HG02610 (cell line): ENCODE results near the gene SLC22A23.

Source experiments
- ATAC-seq: cut with Tn5 transposase; IDR thresholded peaks from one replicate; pipeline ENCODE4 v1.9.1; 2021; ENCODE audit warnings: mild to moderate bottlenecking, moderate library complexity; ENCODE audit not compliant: unreplicated experiment

The SLC22A23 gene

GRCh38 chr6:3273707-3274521 is 182.9 kb downstream of the SLC22A23 start:
- no peak for ATAC-seq

GRCh38 chr6:3272911-3273547 is 183.8 kb downstream of the SLC22A23 start:
- no peak for ATAC-seq

- no peak for ATAC-seq
Measured at GRCh38 chr6:3271756-3272155, 185.1 kb downstream of the SLC22A23 start.

GRCh38 chr6:3270258-3270657 is 186.6 kb downstream of the SLC22A23 start:
- no peak for ATAC-seq

- ATAC-seq = no peak
Measured at GRCh38 chr6:3269281-3269975, 187.4 kb downstream of the SLC22A23 start.

- no peak for ATAC-seq
Measured at GRCh38 chr6:3268680-3269079, 188.2 kb downstream of the SLC22A23 start.

GRCh38 chr6:3267162-3267561 is 189.7 kb downstream of the SLC22A23 start:
- no peak for ATAC-seq

- ATAC-seq = no peak
Measured at GRCh38 chr6:3266170-3266569, 190.7 kb downstream of the SLC22A23 start.

- ATAC-seq = no peak
Measured at GRCh38 chr6:3265671-3266070, 191.2 kb downstream of the SLC22A23 start.

GRCh38 chr6:3264356-3264755 is 192.5 kb downstream of the SLC22A23 start:
- ATAC-seq = no peak

- ATAC-seq = no peak
Measured at GRCh38 chr6:3263096-3263495, 193.8 kb downstream of the SLC22A23 start.

GRCh38 chr6:3261921-3262320 is 194.9 kb downstream of the SLC22A23 start:
- no peak for ATAC-seq

- ATAC-seq = no peak
Measured at GRCh38 chr6:3261518-3261820, 195.4 kb downstream of the SLC22A23 start.

GRCh38 chr6:3260772-3261517 is 195.9 kb downstream of the SLC22A23 start:
- no peak for ATAC-seq

GRCh38 chr6:3260296-3260695 is 196.6 kb downstream of the SLC22A23 start:
- no peak for ATAC-seq

GRCh38 chr6:3259491-3259958 is 197.3 kb downstream of the SLC22A23 start:
- peak; percentile 28 for ATAC-seq

GRCh38 chr6:3258720-3259490 is 197.9 kb downstream of the SLC22A23 start, which contains the start of gene PSMG4:
Gene PSMG4, plus strand, starts transcription at chr6:3258947. Its CDS starts 76 bp downstream, at chr6:3259023.
- peak; percentile 62 for ATAC-seq

GRCh38 chr6:3258201-3258600 is 198.6 kb downstream of the SLC22A23 start:
- no peak for ATAC-seq

- ATAC-seq = no peak
Measured at GRCh38 chr6:3253597-3253961, 203.3 kb downstream of the SLC22A23 start.

- no peak for ATAC-seq
Measured at GRCh38 chr6:3252861-3253596, 203.8 kb downstream of the SLC22A23 start.
